Neural progenitor cell (in vitro differentiated cells): ENCODE measurements around the gene POC1A. TPM values are rescaled to one million over a fixed set of nuclear protein-coding genes. Genes with fewer than 3 reads are reported as not detected.

Source experiments
- DNase-seq: peaks from one replicate; pipeline ENCODE4 v3.0.0-alpha.2; 2016; ENCODE audit warnings: low spot score
- H2AFZ ChIP-seq: fragments of 200-600 bp; sonication (generic); replicated peaks from 2 replicates; pipeline ENCODE4 v1.6.1; 2016; ENCODE audit warnings: antibody characterized with exemption
- H3F3A ChIP-seq: fragments of 200-600 bp; sonication (generic); 2 replicates; pipeline ENCODE4 v1.6.1; 2016; ENCODE audit warnings: antibody characterized with exemption, low read depth
- H3K27ac ChIP-seq: fragments of 200-600 bp; sonication (generic); 2 replicates; pipeline ENCODE4 v1.5.1; 2016; ENCODE audit warnings: mild to moderate bottlenecking
- H3K27me3 ChIP-seq: fragments of 200-600 bp; sonication (generic); 2 replicates; pipeline ENCODE4 v1.6.1; 2016; ENCODE audit warnings: mild to moderate bottlenecking, moderate library complexity
- H3K36me3 ChIP-seq: fragments of 200-600 bp; sonication (generic); 2 replicates; pipeline ENCODE4 v1.5.1; 2016
- H3K4me1 ChIP-seq: fragments of 200-600 bp; sonication (generic); 2 replicates; pipeline ENCODE4 v1.6.1; 2016; ENCODE audit warnings: mixed run types
- H3K4me2 ChIP-seq: fragments of 200-600 bp; sonication (generic); 2 replicates; pipeline ENCODE4 v1.6.1; 2016
- H3K4me3 ChIP-seq: fragments of 200-600 bp; sonication (generic); 2 replicates; pipeline ENCODE4 v1.5.1; 2016
- H3K79me2 ChIP-seq: fragments of 200-600 bp; sonication (generic); 2 replicates; pipeline ENCODE4 v1.6.1; 2016; ENCODE audit warnings: low read depth
- H3K9ac ChIP-seq: fragments of 200-600 bp; sonication (generic); 2 replicates; pipeline ENCODE4 v1.6.1; 2016
- H3K9me3 ChIP-seq: fragments of 200-600 bp; sonication (generic); 2 replicates; pipeline ENCODE4 v1.5.1; 2016; ENCODE audit warnings: low read depth
- H4K20me1 ChIP-seq: fragments of 200-600 bp; sonication (generic); 2 replicates; pipeline ENCODE4 v1.6.1; 2016; ENCODE audit warnings: low read depth
- H3K27ac Mint-ChIP-seq: 3 replicates; pipeline ENCODE4 v1.8.0; 2021; ENCODE audit warnings: mixed read lengths
- H3K27me3 Mint-ChIP-seq: 2 replicates; pipeline ENCODE4 v1.8.0; 2022; ENCODE audit warnings: low read depth, mild to moderate bottlenecking, inconsistent platforms, moderate library complexity, mixed read lengths; ENCODE audit not compliant: insufficient read depth
- H3K36me3 Mint-ChIP-seq: 3 replicates; pipeline ENCODE4 v1.8.0; 2021; ENCODE audit warnings: mixed read lengths
- H3K4me1 Mint-ChIP-seq: 3 replicates; pipeline ENCODE4 v1.8.0; 2021; ENCODE audit warnings: mixed read lengths
- H3K4me3 Mint-ChIP-seq: 3 replicates; pipeline ENCODE4 v1.8.0; 2021; ENCODE audit warnings: mild to moderate bottlenecking, moderate library complexity, mixed read lengths
- H3K9me3 Mint-ChIP-seq: 3 replicates; pipeline ENCODE4 v1.8.0; 2020; ENCODE audit warnings: mixed read lengths
- EZH2 ChIP-seq: fragments of 200-600 bp; sonication (generic); IDR thresholded peaks from 2 replicates; pipeline ENCODE4 v1.6.1; 2017; ENCODE audit warnings: antibody characterized with exemption, mild to moderate bottlenecking, moderate library complexity
- EZH2phosphoT487 ChIP-seq: fragments of 200-600 bp; sonication (generic); IDR thresholded peaks from 2 replicates; pipeline ENCODE4 v1.6.1; 2017; ENCODE audit warnings: antibody characterized with exemption
- total RNA-seq: library from RNA; depleted of rRNA; stranded (reverse); fragments of >200 nt; gene quantifications from 2 replicates; pipeline ENCODE4 v1.2.3, GENCODE V29; 2015; ENCODE audit warnings: low replicate concordance
- TF ChIP-seq, protein P1 (sequence below): fragments of 200-600 bp; sonication (generic); IDR thresholded peaks from 2 replicates; pipeline ENCODE4 v1.5.1; 2017; ENCODE audit warnings: antibody characterized with exemption, mild to moderate bottlenecking

POC1A gene
- total RNA-seq, 1 donor from 2014 or later, result 10.3 TPM

DNA sequence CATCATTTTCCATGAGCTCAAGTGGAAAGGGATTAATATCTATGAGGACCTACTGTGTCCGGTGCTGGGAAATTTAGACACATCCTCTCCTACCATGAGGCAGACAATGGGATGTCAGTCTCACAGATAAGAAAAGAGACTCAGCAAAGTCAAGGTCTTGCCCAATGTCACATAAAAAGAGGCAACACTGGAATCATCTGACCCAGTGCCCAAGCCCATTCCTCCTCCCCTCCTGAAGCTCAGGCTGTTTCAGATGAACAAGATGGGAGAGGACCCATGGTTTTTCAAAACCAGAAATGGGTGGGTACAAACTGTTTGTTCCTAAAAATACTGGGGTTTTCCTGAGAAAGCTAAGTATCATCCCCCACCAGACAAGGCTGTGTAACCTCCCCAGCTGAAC lies 22.2 kb downstream of the POC1A start:
- Mint-ChIP-seq H3K4me3 (no peak overlapping the region), H3K36me3 (peaks cover 3% of the 10 kb centered on the region), H3K9me3 (no peaks in the 10 kb centered on the region), H3K4me1 (no peaks in the 10 kb centered on the region), H3K27ac (no peak overlapping the region), H3K27me3 (no peaks in the 10 kb centered on the region)
- Histone ChIP-seq H3K79me2 (no peaks in the 10 kb centered on the region), H4K20me1 (no peaks in the 10 kb centered on the region), H2AFZ (no peak overlapping the region), H3K9me3 (no peaks in the 10 kb centered on the region), H3K27ac (no peak overlapping the region), H3K27me3 (no peaks in the 10 kb centered on the region), H3F3A (no peaks in the 10 kb centered on the region), H3K36me3 (no peaks in the 10 kb centered on the region), H3K4me1 (peaks cover 7% of the 10 kb centered on the region), H3K9ac (no peak overlapping the region), H3K4me2 (no peak overlapping the region), H3K4me3 (no peak overlapping the region)
- DNase-seq, result no peak
- no peak for TF ChIP-seq EZH2
- TF ChIP-seq EZH2phosphoT487, result no peak
- TF ChIP-seq, protein P1, sequence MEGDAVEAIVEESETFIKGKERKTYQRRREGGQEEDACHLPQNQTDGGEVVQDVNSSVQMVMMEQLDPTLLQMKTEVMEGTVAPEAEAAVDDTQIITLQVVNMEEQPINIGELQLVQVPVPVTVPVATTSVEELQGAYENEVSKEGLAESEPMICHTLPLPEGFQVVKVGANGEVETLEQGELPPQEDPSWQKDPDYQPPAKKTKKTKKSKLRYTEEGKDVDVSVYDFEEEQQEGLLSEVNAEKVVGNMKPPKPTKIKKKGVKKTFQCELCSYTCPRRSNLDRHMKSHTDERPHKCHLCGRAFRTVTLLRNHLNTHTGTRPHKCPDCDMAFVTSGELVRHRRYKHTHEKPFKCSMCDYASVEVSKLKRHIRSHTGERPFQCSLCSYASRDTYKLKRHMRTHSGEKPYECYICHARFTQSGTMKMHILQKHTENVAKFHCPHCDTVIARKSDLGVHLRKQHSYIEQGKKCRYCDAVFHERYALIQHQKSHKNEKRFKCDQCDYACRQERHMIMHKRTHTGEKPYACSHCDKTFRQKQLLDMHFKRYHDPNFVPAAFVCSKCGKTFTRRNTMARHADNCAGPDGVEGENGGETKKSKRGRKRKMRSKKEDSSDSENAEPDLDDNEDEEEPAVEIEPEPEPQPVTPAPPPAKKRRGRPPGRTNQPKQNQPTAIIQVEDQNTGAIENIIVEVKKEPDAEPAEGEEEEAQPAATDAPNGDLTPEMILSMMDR, result no peak

DNA sequence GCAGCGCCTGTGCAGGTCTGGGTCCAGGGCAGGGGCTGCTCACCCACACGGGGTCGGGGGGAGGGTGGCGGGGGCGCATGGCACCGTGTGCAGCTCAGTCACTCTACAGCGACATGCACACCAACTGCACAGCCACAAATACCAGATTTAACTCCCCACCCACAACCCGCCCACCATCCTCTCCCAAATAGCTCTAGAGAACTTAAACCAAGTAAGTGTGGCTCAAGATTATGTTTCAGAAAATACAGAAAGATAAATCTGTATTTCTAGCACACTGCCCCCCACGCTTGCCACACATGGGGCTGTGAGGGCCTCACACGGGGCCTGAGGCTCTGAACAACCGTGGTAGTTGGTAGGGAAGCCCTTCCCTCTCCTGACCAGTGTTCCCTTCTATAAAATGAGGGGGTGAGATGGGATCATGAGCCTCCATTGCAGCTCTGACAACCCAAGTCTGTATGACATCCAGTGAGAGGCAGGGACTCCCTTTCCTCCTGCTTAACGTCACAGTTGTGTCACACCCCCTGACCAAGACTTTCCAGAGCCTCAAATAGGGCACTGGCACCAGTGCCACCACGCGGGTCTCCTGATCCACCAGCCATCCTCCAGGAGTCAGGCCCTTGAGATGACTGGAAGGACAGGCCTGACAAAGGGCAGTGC lies 23.1 kb downstream of the POC1A start:
- Mint-ChIP-seq H3K9me3 (no peaks in the 10 kb centered on the region), H3K4me1 (no peaks in the 10 kb centered on the region), H3K36me3 (peaks cover 2% of the 10 kb centered on the region), H3K27ac (no peak overlapping the region), H3K4me3 (no peak overlapping the region), H3K27me3 (no peaks in the 10 kb centered on the region)
- no peak overlapping the region for H3K4me3 ChIP-seq
- no peak for DNase-seq
- no peaks in the 10 kb centered on the region for H3K9me3 ChIP-seq
- no peaks in the 10 kb centered on the region for H3K27me3 ChIP-seq
- no peak overlapping the region for H3K27ac ChIP-seq
- H3K4me1 ChIP-seq, result peaks cover 7% of the 10 kb centered on the region
- H4K20me1 ChIP-seq, result no peaks in the 10 kb centered on the region
- TF ChIP-seq EZH2phosphoT487 (no peak), EZH2 (no peak)
- TF ChIP-seq, protein P1, result no peak
- H2AFZ ChIP-seq, result no peak overlapping the region
- no peaks in the 10 kb centered on the region for H3K36me3 ChIP-seq
- H3K79me2 ChIP-seq, result no peaks in the 10 kb centered on the region
- H3K4me2 ChIP-seq, result no peak overlapping the region
- H3K9ac ChIP-seq, result no peak overlapping the region
- H3F3A ChIP-seq, result no peaks in the 10 kb centered on the region

DNA sequence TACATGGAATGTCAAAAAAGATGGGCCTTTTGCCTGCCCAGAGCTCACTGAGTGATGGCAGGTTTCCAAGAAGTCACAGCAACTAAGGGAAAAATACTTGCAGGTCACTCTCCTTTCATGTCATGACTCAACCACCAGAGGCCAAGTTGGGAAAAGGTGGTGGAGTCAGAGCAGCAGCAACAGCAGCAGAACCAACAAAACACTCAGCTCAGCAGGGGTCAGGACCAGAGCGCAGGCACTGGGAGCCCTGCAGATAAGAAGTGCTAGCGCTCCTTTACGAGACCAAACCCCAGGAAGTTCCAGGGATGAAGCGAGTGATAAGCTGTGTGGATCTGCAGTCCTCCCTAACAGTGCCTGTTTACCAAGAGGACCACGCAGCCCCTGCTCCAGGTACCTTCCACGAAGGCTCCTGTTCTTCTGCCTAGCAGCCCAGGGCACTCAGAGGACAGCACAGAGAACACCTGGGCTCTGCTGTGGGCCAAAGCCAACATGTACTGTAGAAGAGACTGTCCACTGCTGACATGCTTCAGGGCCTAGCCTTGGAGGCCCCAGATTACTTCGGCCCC lies 26.0 kb downstream of the POC1A start:
- Mint-ChIP-seq H3K4me1 (no peaks in the 10 kb centered on the region), H3K9me3 (no peaks in the 10 kb centered on the region)
- no peak overlapping the region for H3K4me2 ChIP-seq

More for the DNA sequence above, 26.0 kb downstream of the POC1A start:
- DNase-seq, result no peak
- H3K9ac ChIP-seq, result no peak overlapping the region
- peaks cover 5% of the 10 kb centered on the region for H3K36me3 Mint-ChIP-seq
- H4K20me1 ChIP-seq, result no peaks in the 10 kb centered on the region
- H3K9me3 ChIP-seq, result no peaks in the 10 kb centered on the region
- peaks cover 2% of the 10 kb centered on the region for H3K4me1 ChIP-seq
- no peaks in the 10 kb centered on the region for H3F3A ChIP-seq
- H2AFZ ChIP-seq, result no peak overlapping the region
- no peak overlapping the region for H3K27ac Mint-ChIP-seq
- H3K4me3 Mint-ChIP-seq, result no peak overlapping the region
- no peaks in the 10 kb centered on the region for H3K36me3 ChIP-seq
- no peaks in the 10 kb centered on the region for H3K79me2 ChIP-seq
- H3K27ac ChIP-seq, result no peak overlapping the region
- no peaks in the 10 kb centered on the region for H3K27me3 Mint-ChIP-seq
- no peak for TF ChIP-seq EZH2phosphoT487
- TF ChIP-seq, protein P1, result no peak
- TF ChIP-seq EZH2, result no peak
- no peaks in the 10 kb centered on the region for H3K27me3 ChIP-seq
- H3K4me3 ChIP-seq, result no peak overlapping the region
